HUES6 (cell line): ENCODE results near the gene KCNJ5.

ENCODE experiments used
- H3K27ac ChIP-seq: 2 replicates; pipeline ENCODE4 v1.7.0; 2013; ENCODE audit warnings: low read depth, mild to moderate bottlenecking, low read length, inconsistent platforms
- H3K27me3 ChIP-seq: 2 replicates; pipeline ENCODE4 v1.6.1; 2013; ENCODE audit warnings: low read length; ENCODE audit not compliant: control insufficient read depth, insufficient read depth
- H3K36me3 ChIP-seq: 2 replicates; pipeline ENCODE4 v1.6.1; 2013; ENCODE audit warnings: low read length; ENCODE audit not compliant: control insufficient read depth, insufficient read depth
- H3K4me1 ChIP-seq: 2 replicates; pipeline ENCODE4 v1.6.1; 2013; ENCODE audit warnings: low read length; ENCODE audit not compliant: control insufficient read depth, insufficient read depth
- H3K4me3 ChIP-seq: 2 replicates; pipeline ENCODE4 v1.5.1; 2013; ENCODE audit warnings: low read depth, low read length
- H3K9ac ChIP-seq: one replicate; pipeline ENCODE4 v1.6.1; 2013; ENCODE audit warnings: mild to moderate bottlenecking, low read length
- H3K9me3 ChIP-seq: 2 replicates; pipeline ENCODE4 v1.6.1; 2013; ENCODE audit warnings: low read depth, low read length; ENCODE audit not compliant: control insufficient read depth, insufficient read depth

KCNJ5 gene

DNA sequence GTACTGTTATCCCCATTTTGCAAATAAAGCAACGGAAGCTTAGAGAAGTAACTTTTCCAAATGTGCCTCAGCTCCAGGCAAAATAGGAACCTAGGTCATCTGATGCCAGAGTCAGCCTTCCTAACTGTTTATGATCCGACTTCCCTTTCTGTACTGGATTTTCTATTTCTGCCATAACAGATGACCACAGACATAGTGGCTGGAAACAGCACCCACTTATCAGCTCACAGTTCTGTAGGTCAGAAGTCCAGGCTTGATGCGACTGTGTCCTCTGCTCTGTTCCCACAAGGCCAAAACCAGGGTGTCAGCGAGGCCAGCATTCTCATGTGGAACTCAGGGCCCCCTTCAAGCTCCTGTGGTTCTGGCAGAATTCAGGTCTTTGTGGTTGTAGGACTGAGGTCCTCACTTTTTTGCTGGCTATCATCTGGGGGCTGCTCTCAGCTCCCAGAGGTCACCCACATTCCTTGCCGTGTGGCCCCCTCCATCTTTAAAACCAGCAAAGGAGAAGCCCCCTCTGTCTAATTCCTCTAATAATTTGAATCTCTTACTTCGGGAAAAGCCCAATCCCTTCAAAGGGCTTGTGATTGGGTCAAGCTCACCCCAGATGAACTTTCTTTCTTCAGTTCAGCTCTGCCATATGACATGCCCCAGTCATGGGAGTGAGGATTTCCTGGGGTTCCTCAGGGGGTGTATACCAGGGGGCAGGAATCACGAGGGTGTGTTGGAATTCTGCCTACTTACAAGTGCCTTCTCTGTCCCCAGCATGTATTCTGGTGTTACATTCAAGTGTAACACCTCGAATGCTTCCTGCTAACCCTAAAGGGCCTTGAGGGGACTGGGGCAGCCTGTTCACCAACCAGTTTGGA, 15.3 kb downstream of the KCNJ5 start:
- no peak overlapping the region for H3K9ac ChIP-seq
- H3K27ac ChIP-seq: no peak overlapping the region
- peaks cover 35% of the 10 kb centered on the region for H3K4me1 ChIP-seq
- H3K27me3 ChIP-seq: peaks cover 68% of the 10 kb centered on the region
- peak overlapping the region; percentile 70; the same call in 1 of the 2 replicates for H3K4me3 ChIP-seq
- peaks cover 4% of the 10 kb centered on the region; the same call in 1 of the 2 replicates for H3K9me3 ChIP-seq
- no peaks in the 10 kb centered on the region for H3K36me3 ChIP-seq

DNA sequence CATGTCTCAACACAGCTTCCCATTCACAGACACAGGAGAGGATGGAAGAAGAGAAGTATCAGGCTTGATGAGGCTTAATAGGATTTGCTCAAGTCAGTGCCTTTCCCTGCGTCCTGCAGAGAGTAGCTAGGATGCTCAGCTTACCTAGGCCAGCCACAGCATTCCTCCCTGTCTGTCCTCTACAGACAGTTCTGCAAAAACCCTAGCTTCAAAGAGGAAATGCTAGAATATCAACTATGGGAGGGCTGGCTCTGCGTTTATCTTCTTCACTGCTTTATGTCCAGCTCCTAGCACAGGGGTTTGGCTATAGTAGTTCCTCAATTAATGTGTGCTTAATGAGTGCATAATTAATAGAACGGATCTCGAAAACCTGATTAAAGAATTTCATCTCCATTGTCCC, 16.4 kb downstream of the KCNJ5 start:
- no peak overlapping the region for H3K4me3 ChIP-seq
- no peaks in the 10 kb centered on the region for H3K36me3 ChIP-seq
- no peak overlapping the region for H3K27ac ChIP-seq
- peaks cover 24% of the 10 kb centered on the region for H3K4me1 ChIP-seq
- peaks cover 60% of the 10 kb centered on the region for H3K27me3 ChIP-seq
- H3K9ac ChIP-seq: no peak overlapping the region
- H3K9me3 ChIP-seq: peaks cover 12% of the 10 kb centered on the region

DNA sequence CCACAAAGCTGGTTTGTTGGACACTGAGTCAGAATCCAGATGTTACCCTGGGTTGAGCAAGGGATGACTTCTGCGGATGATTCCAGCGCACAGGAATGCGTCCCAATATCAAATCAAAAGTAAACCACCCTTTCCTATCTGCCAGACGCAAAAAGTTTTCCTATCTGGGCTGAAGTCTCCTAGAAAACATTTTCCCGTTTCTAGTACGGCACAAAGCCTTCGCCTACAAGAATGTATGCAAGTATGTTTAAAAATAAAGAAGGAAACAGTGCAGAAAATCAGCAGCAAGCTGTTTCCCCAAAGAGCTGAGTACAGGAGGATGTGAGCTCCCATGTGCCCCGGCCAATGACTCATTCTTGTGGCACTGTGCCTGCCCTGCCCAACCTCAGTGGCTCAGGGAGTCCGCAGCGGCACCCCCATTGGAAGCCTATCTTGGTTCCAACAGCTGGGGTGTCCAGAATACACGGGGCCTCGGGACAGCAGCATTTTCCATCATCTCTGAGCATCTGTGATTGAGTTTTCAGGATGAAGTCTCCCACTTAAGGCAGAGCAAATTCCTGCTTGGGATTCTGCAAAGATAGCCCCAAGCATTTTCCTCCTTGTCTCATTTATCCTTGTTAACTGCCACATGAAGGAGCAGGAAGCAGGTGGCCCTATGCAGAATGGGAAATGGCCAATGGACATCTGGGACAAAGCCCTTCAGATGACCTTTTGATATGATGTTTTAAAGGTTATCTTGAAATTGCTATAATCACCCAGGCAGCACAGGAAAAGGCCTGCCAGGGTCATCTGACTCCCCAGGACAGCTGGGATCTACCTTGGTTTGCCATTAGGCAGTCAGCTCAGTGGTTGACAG, 17.5 kb downstream of the KCNJ5 start:
- Histone ChIP-seq H3K4me1 (peaks cover 13% of the 10 kb centered on the region), H3K27ac (no peak overlapping the region), H3K27me3 (peaks cover 52% of the 10 kb centered on the region), H3K9me3 (peaks cover 12% of the 10 kb centered on the region), H3K4me3 (no peak overlapping the region), H3K9ac (no peak overlapping the region), H3K36me3 (no peaks in the 10 kb centered on the region)

DNA sequence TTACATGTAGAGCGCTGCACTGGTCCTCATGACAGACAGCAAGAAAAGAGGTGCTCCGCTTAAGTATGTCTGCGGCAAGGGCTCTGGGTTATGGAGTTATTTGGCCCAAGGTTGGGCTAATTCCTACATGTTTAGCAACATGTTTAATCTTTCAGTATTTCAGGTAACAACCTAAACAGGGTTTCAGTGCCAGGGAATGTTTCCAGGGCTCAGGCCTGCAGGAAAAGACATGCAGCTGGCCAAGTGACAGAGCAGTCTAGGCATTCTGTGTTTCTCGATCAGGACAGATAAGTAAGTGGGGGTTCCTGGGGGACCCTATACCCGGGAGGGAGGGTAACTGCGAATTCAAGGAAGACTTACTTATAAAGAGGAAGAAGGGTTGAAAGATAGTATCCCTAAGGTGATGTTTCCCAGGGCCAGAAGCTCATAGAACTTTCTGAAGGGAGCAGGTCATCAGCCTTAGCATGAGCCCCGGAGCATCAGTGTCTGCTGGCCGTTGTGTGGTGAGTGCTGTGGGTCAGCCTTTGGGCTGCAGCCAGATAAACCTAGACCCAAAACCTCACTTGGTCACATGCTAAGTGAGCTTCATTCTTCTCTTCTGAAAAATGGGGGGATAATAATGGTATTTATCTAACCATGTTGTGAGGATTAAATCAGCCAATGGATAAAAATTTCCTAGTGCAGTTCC, 18.4 kb downstream of the KCNJ5 start:
- H3K9me3 ChIP-seq: peaks cover 12% of the 10 kb centered on the region
- no peaks in the 10 kb centered on the region for H3K36me3 ChIP-seq
- H3K4me3 ChIP-seq: no peak overlapping the region
- H3K9ac ChIP-seq: no peak overlapping the region
- no peak overlapping the region for H3K27ac ChIP-seq
- peaks cover 43% of the 10 kb centered on the region for H3K27me3 ChIP-seq
- peaks cover 4% of the 10 kb centered on the region for H3K4me1 ChIP-seq

DNA sequence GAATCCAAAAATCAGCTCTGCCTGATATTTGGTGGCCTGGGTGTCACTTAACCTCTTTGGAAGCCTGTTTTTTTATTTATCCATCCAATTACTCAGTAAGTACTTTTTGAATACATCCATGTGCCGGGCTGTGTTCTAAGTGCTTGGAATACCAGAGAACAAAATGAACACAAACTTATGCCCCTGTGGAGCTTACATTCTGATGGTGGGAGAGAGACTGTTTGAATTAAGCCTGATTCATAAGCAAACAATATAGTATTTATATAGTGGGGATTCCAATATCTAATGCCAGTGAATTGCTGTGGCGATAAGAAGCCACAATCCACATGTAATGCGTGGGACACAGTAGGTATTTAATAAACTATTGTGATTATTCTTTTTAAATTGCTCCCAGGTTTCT, 19.4 kb downstream of the KCNJ5 start:
- Histone ChIP-seq H3K27me3 (peaks cover 36% of the 10 kb centered on the region), H3K4me3 (no peak overlapping the region), H3K4me1 (no peaks in the 10 kb centered on the region), H3K9ac (no peak overlapping the region), H3K9me3 (peaks cover 12% of the 10 kb centered on the region), H3K36me3 (no peaks in the 10 kb centered on the region), H3K27ac (no peak overlapping the region)

DNA sequence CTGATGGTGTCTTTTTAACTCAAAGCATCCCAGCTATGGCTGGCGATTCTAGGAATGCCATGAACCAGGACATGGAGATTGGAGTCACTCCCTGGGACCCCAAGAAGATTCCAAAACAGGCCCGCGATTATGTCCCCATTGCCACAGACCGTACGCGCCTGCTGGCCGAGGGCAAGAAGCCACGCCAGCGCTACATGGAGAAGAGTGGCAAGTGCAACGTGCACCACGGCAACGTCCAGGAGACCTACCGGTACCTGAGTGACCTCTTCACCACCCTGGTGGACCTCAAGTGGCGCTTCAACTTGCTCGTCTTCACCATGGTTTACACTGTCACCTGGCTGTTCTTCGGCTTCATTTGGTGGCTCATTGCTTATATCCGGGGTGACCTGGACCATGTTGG, 20.1 kb downstream of the KCNJ5 start:
- H3K9me3 ChIP-seq: peaks cover 12% of the 10 kb centered on the region
- no peak overlapping the region for H3K9ac ChIP-seq
- H3K4me3 ChIP-seq: no peak overlapping the region
- H3K36me3 ChIP-seq: no peaks in the 10 kb centered on the region
- H3K4me1 ChIP-seq: no peaks in the 10 kb centered on the region
- peaks cover 33% of the 10 kb centered on the region for H3K27me3 ChIP-seq
- no peak overlapping the region for H3K27ac ChIP-seq

DNA sequence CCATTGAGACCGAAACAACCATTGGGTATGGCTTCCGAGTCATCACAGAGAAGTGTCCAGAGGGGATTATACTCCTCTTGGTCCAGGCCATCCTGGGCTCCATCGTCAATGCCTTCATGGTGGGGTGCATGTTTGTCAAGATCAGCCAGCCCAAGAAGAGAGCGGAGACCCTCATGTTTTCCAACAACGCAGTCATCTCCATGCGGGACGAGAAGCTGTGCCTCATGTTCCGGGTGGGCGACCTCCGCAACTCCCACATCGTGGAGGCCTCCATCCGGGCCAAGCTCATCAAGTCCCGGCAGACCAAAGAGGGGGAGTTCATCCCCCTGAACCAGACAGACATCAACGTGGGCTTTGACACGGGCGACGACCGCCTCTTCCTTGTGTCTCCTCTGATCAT, 20.5 kb downstream of the KCNJ5 start:
- Histone ChIP-seq H3K4me3 (no peak overlapping the region), H3K27ac (no peak overlapping the region), H3K4me1 (no peaks in the 10 kb centered on the region), H3K36me3 (no peaks in the 10 kb centered on the region), H3K9me3 (peaks cover 12% of the 10 kb centered on the region), H3K9ac (no peak overlapping the region), H3K27me3 (peaks cover 28% of the 10 kb centered on the region)

DNA sequence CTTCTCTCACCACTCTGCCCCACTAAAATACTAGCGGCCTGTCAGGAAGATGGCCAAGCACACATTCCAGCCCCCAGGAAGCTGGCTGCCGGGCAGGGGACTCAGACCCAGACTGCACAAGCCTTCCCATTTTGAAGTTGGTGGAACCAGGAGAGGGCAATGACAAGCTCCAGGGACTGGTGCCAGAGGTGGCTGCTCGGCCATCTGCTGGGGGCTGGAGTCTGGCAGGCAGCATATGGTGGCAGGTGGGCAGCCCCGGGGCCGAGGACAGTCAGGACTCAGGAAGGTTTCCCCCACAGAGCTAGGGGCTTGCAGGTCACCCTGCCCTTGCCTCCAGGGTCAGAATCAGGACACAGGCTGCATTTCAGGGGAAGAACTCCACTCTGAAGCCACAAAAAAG, 22.6 kb downstream of the KCNJ5 start:
- H3K27me3 ChIP-seq: peaks cover 10% of the 10 kb centered on the region
- peaks cover 12% of the 10 kb centered on the region for H3K9me3 ChIP-seq
- H3K27ac ChIP-seq: no peak overlapping the region
- no peak overlapping the region for H3K4me3 ChIP-seq
- H3K4me1 ChIP-seq: 0 out of 2 replicates have a peak, but pooled peaks cover 5% of the 10 kb centered on the region
- no peak overlapping the region for H3K9ac ChIP-seq
- H3K36me3 ChIP-seq: no peaks in the 10 kb centered on the region

DNA sequence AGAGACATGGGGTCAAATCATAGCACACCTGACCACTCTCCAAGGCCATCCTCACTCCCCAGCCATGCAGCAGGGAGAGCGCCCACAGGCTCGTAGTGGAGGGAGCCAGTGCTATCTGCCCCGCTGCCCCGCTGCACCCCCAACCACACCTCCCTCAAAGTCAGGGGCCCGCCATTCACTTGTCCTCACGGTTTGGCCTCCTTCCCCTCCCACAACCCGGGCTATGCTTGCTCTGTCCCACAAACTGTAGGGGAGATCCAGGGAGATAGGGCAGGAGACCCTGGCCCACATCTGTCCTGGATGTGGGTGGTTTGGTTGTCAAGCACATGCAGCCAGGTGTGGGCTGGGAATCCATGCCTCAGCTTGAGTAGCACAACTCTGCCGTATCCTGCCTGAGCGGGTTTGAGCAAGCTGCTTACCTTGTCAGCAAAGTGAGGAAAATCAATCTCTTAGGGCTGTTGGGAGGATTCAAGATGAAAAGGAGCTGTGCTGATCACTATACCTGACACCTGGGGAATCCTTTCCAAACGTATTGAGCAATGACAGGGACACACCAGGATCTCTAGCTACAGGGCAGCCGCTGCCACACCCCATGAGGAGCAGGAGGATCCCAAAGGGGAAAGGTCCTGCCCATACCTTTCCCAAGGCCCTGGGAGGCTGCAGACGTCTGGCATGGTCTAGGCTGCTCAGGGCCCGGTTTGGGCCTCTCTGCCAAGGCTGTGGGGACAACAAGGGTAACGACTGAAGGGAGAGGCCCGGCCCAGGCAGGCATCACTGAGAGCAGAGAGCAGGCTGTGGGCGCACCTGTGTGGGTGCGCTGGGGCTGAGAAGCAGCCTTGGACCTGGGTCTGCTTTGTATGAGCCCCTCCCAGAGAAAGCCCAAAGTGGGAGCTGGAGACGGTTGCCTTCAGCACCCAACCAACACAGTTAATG, 23.3 kb downstream of the KCNJ5 start:
- no peak overlapping the region for H3K9ac ChIP-seq
- H3K4me3 ChIP-seq: no peak overlapping the region
- H3K27ac ChIP-seq: no peak overlapping the region
- H3K9me3 ChIP-seq: peaks cover 12% of the 10 kb centered on the region
- H3K27me3 ChIP-seq: peaks cover 13% of the 10 kb centered on the region
- no peaks in the 10 kb centered on the region for H3K36me3 ChIP-seq
- 0 out of 2 replicates have a peak, but pooled peaks cover 5% of the 10 kb centered on the region for H3K4me1 ChIP-seq

DNA sequence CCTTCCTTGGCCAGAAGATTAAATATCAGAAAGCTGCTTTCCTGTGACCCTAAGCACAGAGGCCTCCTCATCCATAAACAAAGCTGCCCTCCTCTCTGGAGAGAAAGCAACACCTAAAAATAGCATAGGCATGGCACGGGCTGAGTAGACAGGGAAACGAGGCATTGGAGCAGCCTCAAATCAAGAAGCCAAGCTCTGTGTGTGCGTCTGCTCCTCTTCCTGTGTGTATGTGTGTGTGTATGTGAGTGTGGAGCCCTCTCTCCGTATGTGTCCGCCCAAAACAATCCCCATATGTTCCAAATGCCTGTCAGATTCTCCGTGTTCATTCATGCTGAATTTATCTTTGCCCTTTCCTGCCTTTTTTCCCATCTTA, 24.0 kb downstream of the KCNJ5 start:
- peaks cover 9% of the 10 kb centered on the region for H3K27me3 ChIP-seq
- H3K4me1 ChIP-seq: 0 out of 2 replicates have a peak, but pooled peaks cover 5% of the 10 kb centered on the region
- H3K36me3 ChIP-seq: no peaks in the 10 kb centered on the region
- H3K4me3 ChIP-seq: no peak overlapping the region
- no peak overlapping the region for H3K27ac ChIP-seq
- peaks cover 12% of the 10 kb centered on the region for H3K9me3 ChIP-seq
- H3K9ac ChIP-seq: no peak overlapping the region
